OCI-LY7 (cell line): ENCODE measurements around the gene HOXB1. TPM values are rescaled to one million over a fixed set of nuclear protein-coding genes. Genes with fewer than 3 reads are reported as not detected.

Experiments
- BruUV-seq: library from RNA; stranded (reverse); fragments of 400-500 nt; replicated peaks from 2 replicates; lab custom pipeline; 2021; lab: Mats Ljungman, UMichigan
- CTCF ChIA-PET: fragments of 300-600 bp; sonication (Branson Sonifier 250); formaldehyde crosslinking; loops from one replicate; lab custom pipeline; 2022; ENCODE audit warnings: antibody characterized with exemption; ENCODE audit not compliant: unreplicated experiment; lab: Charles Lee
- POLR2A ChIA-PET: fragments of 300-600 bp; sonication (Branson Sonifier 250); formaldehyde crosslinking; loops from one replicate; lab custom pipeline; 2022; ENCODE audit warnings: antibody characterized with exemption; lab: Charles Lee
- DNase-seq: peaks from one replicate; pipeline ENCODE4 v3.0.0-alpha.2; 2015; ENCODE audit warnings: low spot score
- H2AFZ ChIP-seq: fragments of 200-600 bp; sonication (generic), shearing (Covaris generic); 2 replicates; pipeline ENCODE4 v1.6.1; 2014; ENCODE audit warnings: mild to moderate bottlenecking, antibody characterized with exemption, low read length, moderate library complexity
- H3K27ac ChIP-seq: fragments of 200-600 bp; sonication (generic); 2 replicates; pipeline ENCODE4 v1.5.1; 2014; ENCODE audit warnings: mixed run types, low read depth, mild to moderate bottlenecking, moderate library complexity, low read length, inconsistent platforms; ENCODE audit not compliant: poor library complexity, severe bottlenecking
- H3K36me3 ChIP-seq: fragments of 200-600 bp; sonication (generic); 2 replicates; pipeline ENCODE4 v1.6.1; 2014; ENCODE audit warnings: mild to moderate bottlenecking, antibody characterized with exemption, low read length, moderate library complexity, mixed read lengths; ENCODE audit not compliant: insufficient read depth
- H3K4me1 ChIP-seq: fragments of 200-600 bp; sonication (generic); 2 replicates; pipeline ENCODE4 v1.5.1; 2014; ENCODE audit warnings: mild to moderate bottlenecking, low read length; ENCODE audit not compliant: insufficient read depth, poor library complexity, severe bottlenecking
- H3K4me2 ChIP-seq: fragments of 200-600 bp; sonication (generic); 2 replicates; pipeline ENCODE4 v1.6.1; 2014; ENCODE audit warnings: mild to moderate bottlenecking, low read length
- H3K4me3 ChIP-seq: fragments of 200-600 bp; sonication (generic); 2 replicates; pipeline ENCODE4 v1.5.1; 2014; ENCODE audit warnings: mild to moderate bottlenecking, low read depth, low read length; ENCODE audit not compliant: poor library complexity, severe bottlenecking
- H3K79me2 ChIP-seq: fragments of 200-600 bp; sonication (generic); 2 replicates; pipeline ENCODE4 v1.6.1; 2016; ENCODE audit warnings: low read depth, mild to moderate bottlenecking, low read length, moderate library complexity, mixed read lengths; ENCODE audit not compliant: insufficient read depth
- H3K9me2 ChIP-seq: fragments of 200-600 bp; sonication (generic); 2 replicates; pipeline ENCODE4 v1.6.1; 2016; ENCODE audit warnings: mild to moderate bottlenecking, low read length, mixed read lengths; ENCODE audit not compliant: insufficient read depth
- H3K9me3 ChIP-seq: fragments of 200-600 bp; sonication (generic); 2 replicates; pipeline ENCODE4 v1.6.1; 2014; ENCODE audit warnings: mild to moderate bottlenecking, mixed run types, low read length, mixed read lengths
- H4K20me1 ChIP-seq: fragments of 200-600 bp; sonication (generic); 2 replicates; pipeline ENCODE4 v1.6.1; 2014; ENCODE audit warnings: mild to moderate bottlenecking, antibody characterized with exemption, low read length, moderate library complexity, mixed read lengths; ENCODE audit not compliant: insufficient read depth
- EZH2phosphoT487 ChIP-seq: fragments of 200-600 bp; sonication (generic); IDR thresholded peaks from 2 replicates; pipeline ENCODE4 v1.6.1; 2018; ENCODE audit warnings: low read depth, borderline replicate concordance, mild to moderate bottlenecking, mixed run types, antibody characterized with exemption, low read length, moderate library complexity, mixed read lengths
- intact Hi-C: fragments of 100-400 bp; cut with micrococcal nuclease; formaldehyde crosslinking; loops from one replicate; pipeline ENCODE4 v1.10.0; 2022; ENCODE audit not compliant: unreplicated experiment
- total RNA-seq, 2 experiments: library from RNA; depleted of rRNA in 1 of 2; stranded (reverse); fragments of >200 nt in 1 of 2; shearing (Covaris generic) in 1 of 2; gene quantifications; 2 replicates each; pipeline ENCODE4 v1.2.3, GENCODE V29; 2014 to 2022
- TF ChIP-seq, protein P1 (sequence below): fragments of 200-600 bp; sonication (generic); conservative IDR thresholded peaks from 2 replicates; pipeline ENCODE4 v1.5.1; 2014; ENCODE audit warnings: mild to moderate bottlenecking, antibody characterized with exemption, low read length, moderate library complexity, mixed read lengths

Gene HOXB1
- total RNA-seq, 2 experiments from 2014 or later, result not detected

DNA sequence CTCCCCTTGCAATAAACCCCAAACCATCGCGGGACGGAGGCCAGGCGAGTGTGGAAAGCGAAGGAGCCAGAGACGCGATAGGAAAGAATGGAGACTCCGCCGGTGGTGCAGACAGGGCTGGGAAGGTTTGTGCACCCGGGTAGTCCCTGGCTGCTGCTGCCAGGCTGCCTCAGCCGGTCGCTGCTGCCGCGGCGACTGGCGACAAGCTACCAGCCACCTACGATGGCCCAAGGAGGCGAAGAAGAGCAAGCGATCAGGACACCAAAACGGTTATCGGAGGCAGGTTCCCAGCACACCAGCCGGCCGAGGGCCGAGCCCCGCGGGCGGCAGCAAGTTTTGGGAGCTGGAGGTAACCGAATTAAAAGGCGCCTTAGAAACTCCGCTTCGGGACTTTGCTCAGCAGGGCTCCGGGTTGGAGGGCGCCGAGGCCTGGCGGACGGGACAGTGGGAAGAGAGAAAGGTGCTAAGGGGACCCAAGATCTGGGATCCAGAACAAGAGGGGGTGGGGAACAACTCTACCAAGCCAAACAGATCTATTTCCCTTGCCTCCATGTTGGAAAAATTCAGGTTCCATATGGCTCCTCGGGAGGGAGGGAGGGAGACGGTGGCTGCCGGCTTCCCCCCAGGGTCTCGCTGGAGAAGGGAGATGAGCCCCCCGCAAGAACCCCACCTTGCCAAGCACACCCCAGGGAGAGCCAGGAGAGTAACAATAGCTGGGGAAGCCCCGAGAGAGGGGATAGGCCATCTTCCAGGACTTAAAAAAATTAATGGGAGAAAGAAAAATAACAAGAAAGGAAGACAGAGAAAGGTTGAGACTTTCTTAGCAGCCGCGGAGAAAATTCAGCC is 23.8 kb upstream of the HOXB1 start:
- POLR2A ChIA-PET, result interaction anchor here (0.5 kb wide), 1 partner anchor 346 kb away, joined by 5 read pairs; no protein-coding TSS in a partner anchor
- no TSS peak for BruUV-seq
- CTCF ChIA-PET, result no interaction called here
- no peaks in the 10 kb centered on the region for H3K9me3 ChIP-seq
- no peak overlapping the region for H3K4me2 ChIP-seq
- H3K4me3 ChIP-seq, result no peak overlapping the region
- H4K20me1 ChIP-seq, result no peaks in the 10 kb centered on the region
- no peak for DNase-seq
- H3K9me2 ChIP-seq, result no peaks in the 10 kb centered on the region
- H3K79me2 ChIP-seq, result no peaks in the 10 kb centered on the region
- no peak overlapping the region for H3K27ac ChIP-seq
- no peaks in the 10 kb centered on the region for H3K4me1 ChIP-seq
- H3K36me3 ChIP-seq, result peaks cover 11% of the 10 kb centered on the region; the same call in 1 of the 2 replicates
- intact Hi-C loops, result no loop called here
- H2AFZ ChIP-seq, result no peak overlapping the region
- TF ChIP-seq EZH2phosphoT487, result no peak
- TF ChIP-seq, protein P1, sequence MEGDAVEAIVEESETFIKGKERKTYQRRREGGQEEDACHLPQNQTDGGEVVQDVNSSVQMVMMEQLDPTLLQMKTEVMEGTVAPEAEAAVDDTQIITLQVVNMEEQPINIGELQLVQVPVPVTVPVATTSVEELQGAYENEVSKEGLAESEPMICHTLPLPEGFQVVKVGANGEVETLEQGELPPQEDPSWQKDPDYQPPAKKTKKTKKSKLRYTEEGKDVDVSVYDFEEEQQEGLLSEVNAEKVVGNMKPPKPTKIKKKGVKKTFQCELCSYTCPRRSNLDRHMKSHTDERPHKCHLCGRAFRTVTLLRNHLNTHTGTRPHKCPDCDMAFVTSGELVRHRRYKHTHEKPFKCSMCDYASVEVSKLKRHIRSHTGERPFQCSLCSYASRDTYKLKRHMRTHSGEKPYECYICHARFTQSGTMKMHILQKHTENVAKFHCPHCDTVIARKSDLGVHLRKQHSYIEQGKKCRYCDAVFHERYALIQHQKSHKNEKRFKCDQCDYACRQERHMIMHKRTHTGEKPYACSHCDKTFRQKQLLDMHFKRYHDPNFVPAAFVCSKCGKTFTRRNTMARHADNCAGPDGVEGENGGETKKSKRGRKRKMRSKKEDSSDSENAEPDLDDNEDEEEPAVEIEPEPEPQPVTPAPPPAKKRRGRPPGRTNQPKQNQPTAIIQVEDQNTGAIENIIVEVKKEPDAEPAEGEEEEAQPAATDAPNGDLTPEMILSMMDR, result no peak

DNA sequence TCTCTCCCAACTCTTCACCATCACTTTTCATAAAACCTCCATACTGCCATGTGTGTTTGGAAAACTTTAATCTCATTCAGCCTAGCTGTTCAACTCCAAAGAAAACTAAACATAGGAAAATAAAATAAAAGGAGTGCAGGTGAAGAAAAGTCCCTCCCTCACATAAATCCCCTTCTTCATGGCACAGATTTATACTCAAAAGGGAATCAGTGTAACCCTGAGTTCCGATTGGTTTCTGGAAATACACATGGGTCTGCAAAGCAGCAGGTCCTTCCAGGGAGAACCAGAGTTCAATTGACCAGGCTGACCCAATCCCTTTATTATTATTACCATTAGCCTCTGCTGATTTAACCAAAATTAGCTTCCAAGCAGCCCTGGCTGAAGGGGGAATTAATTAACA is 23.0 kb upstream of the HOXB1 start:
- no peak overlapping the region for H3K4me2 ChIP-seq
- H3K4me3 ChIP-seq, result no peak overlapping the region
- intact Hi-C loops, result no loop called here
- DNase-seq, result no peak
- H3K36me3 ChIP-seq, result peaks cover 12% of the 10 kb centered on the region; the same call in 1 of the 2 replicates
- no peak overlapping the region for H2AFZ ChIP-seq
- no TSS peak for BruUV-seq
- ChIA-PET CTCF (no interaction called here), POLR2A (no interaction called here)
- no peak for TF ChIP-seq EZH2phosphoT487
- TF ChIP-seq, protein P1, result no peak
- no peaks in the 10 kb centered on the region for H4K20me1 ChIP-seq
- no peaks in the 10 kb centered on the region for H3K79me2 ChIP-seq
- H3K4me1 ChIP-seq, result no peaks in the 10 kb centered on the region
- H3K9me3 ChIP-seq, result no peaks in the 10 kb centered on the region
- H3K9me2 ChIP-seq, result no peaks in the 10 kb centered on the region
- no peak overlapping the region for H3K27ac ChIP-seq

DNA sequence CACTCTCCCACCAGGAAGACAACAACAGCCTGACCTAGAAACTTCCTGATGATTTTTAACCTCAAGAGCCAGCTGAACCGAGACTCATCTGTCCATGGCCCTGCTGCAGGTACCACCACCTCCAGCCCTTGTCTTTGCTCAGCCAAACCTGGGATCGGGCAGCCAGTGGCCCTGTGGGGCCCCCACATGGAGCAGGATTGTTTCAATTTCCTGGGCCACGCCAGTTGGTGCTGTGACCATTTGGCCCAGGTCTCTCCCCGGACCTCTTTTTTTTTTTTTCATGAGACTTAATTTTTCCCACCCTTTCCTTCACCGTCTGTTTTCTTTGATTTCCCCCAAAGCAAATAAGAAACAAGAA is 22.4 kb upstream of the HOXB1 start:
- H3K4me3 ChIP-seq, result no peak overlapping the region
- H3K9me3 ChIP-seq, result no peaks in the 10 kb centered on the region
- intact Hi-C loops, result no loop called here
- no peak overlapping the region for H3K4me2 ChIP-seq
- peaks cover 12% of the 10 kb centered on the region; the same call in 1 of the 2 replicates for H3K36me3 ChIP-seq
- TF ChIP-seq EZH2phosphoT487, result no peak
- TF ChIP-seq, protein P1, result no peak
- BruUV-seq, result no TSS peak
- no peak overlapping the region for H2AFZ ChIP-seq
- H3K27ac ChIP-seq, result no peak overlapping the region
- ChIA-PET POLR2A (no interaction called here), CTCF (no interaction called here)
- H3K9me2 ChIP-seq, result no peaks in the 10 kb centered on the region
- no peaks in the 10 kb centered on the region for H3K4me1 ChIP-seq
- no peaks in the 10 kb centered on the region for H4K20me1 ChIP-seq
- no peak for DNase-seq
- no peaks in the 10 kb centered on the region for H3K79me2 ChIP-seq
